MM.1S (cell line): ENCODE results near the gene TRABD2B.

Source experiments
- DNase-seq: peaks from one replicate; pipeline ENCODE4 v3.0.0-alpha.2; 2015
- H2AFZ ChIP-seq: fragments of 300-600 bp; sonication (generic); 2 replicates; pipeline ENCODE4 v1.6.0; 2016; ENCODE audit warnings: antibody characterized with exemption, low read length
- H3F3A ChIP-seq: fragments of 300-600 bp; sonication (generic); 2 replicates; pipeline ENCODE4 v1.6.1; 2016; ENCODE audit warnings: mild to moderate bottlenecking, antibody characterized with exemption, low read length, moderate library complexity, mixed read lengths; ENCODE audit not compliant: insufficient read depth
- H3K27ac ChIP-seq: fragments of 300-600 bp; sonication (generic); 2 replicates; pipeline ENCODE4 v1.5.1; 2016; ENCODE audit warnings: mild to moderate bottlenecking, low read length
- H3K27me3 ChIP-seq: fragments of 300-600 bp; sonication (generic); replicated peaks from 2 replicates; pipeline ENCODE4 v1.6.0; 2016; ENCODE audit warnings: low read length; ENCODE audit not compliant: insufficient read depth
- H3K36me3 ChIP-seq: fragments of 300-600 bp; sonication (generic); replicated peaks from 2 replicates; pipeline ENCODE4 v1.6.1; 2016; ENCODE audit warnings: mild to moderate bottlenecking, low read length, mixed read lengths; ENCODE audit not compliant: insufficient read depth
- H3K4me1 ChIP-seq: fragments of 300-600 bp; sonication (generic); 2 replicates; pipeline ENCODE4 v1.6.1; 2016; ENCODE audit warnings: low read length, mixed read lengths
- H3K4me2 ChIP-seq: fragments of 300-600 bp; sonication (generic); 2 replicates; pipeline ENCODE4 v1.6.0; 2016; ENCODE audit warnings: low read depth, low read length
- H3K4me3 ChIP-seq: fragments of 300-600 bp; sonication (generic); 2 replicates; pipeline ENCODE4 v1.5.1; 2016; ENCODE audit warnings: low read length, mixed read lengths
- H3K79me2 ChIP-seq: fragments of 300-600 bp; sonication (generic); 2 replicates; pipeline ENCODE4 v1.6.1; 2016; ENCODE audit warnings: mixed run types, low read length, mixed read lengths
- H3K9ac ChIP-seq: fragments of 300-600 bp; sonication (generic); 2 replicates; pipeline ENCODE4 v1.6.1; 2016; ENCODE audit warnings: low read length, mixed read lengths
- H3K9me2 ChIP-seq: fragments of 300-600 bp; sonication (generic); replicated peaks from 2 replicates; pipeline ENCODE4 v1.6.1; 2016; ENCODE audit warnings: mild to moderate bottlenecking, low read length, mixed read lengths; ENCODE audit not compliant: insufficient read depth
- H3K9me3 ChIP-seq: fragments of 300-600 bp; sonication (generic); replicated peaks from 2 replicates; pipeline ENCODE4 v1.6.1; 2016; ENCODE audit warnings: mild to moderate bottlenecking, low read length, mixed read lengths; ENCODE audit not compliant: insufficient read depth
- H4K20me1 ChIP-seq: fragments of 300-600 bp; sonication (generic); 2 replicates; pipeline ENCODE4 v1.6.1; 2016; ENCODE audit warnings: mild to moderate bottlenecking, low read length, moderate library complexity, mixed read lengths; ENCODE audit not compliant: insufficient read depth
- CTCF ChIP-seq: fragments of 300-600 bp; sonication (generic); IDR thresholded peaks from 2 replicates; pipeline ENCODE4 v1.5.1; 2016; ENCODE audit warnings: antibody characterized with exemption, low read length, mixed read lengths
- EZH2 ChIP-seq: fragments of 300-600 bp; sonication (generic); optimal IDR thresholded peaks from 2 replicates; pipeline ENCODE3; 2017; ENCODE audit warnings: low read depth, mild to moderate bottlenecking, antibody characterized with exemption, low read length, mixed read lengths
- EZH2phosphoT487 ChIP-seq: fragments of 300-600 bp; sonication (generic); IDR thresholded peaks from 2 replicates; pipeline ENCODE4 v1.6.1; 2018; ENCODE audit warnings: antibody characterized with exemption, low read length

TRABD2B gene

GRCh38 chr1:47887060-47887459, 110.1 kb downstream of the TRABD2B start:
- no peak for DNase-seq
- H2AFZ ChIP-seq, result no peak overlapping the region
- H3F3A ChIP-seq, result no peaks in the 10 kb centered on the region
- H3K4me3 ChIP-seq, result no peak overlapping the region
- no peaks in the 10 kb centered on the region for H3K9me2 ChIP-seq
- H3K9me3 ChIP-seq, result no peaks in the 10 kb centered on the region
- H3K36me3 ChIP-seq, result no peaks in the 10 kb centered on the region
- H3K4me2 ChIP-seq, result no peak overlapping the region
- H3K9ac ChIP-seq, result no peak overlapping the region
- H4K20me1 ChIP-seq, result no peaks in the 10 kb centered on the region
- TF ChIP-seq EZH2phosphoT487 (no peak), EZH2 (no peak), CTCF (no peak)
- no peaks in the 10 kb centered on the region for H3K4me1 ChIP-seq
- no peaks in the 10 kb centered on the region for H3K79me2 ChIP-seq
- no peaks in the 10 kb centered on the region for H3K27me3 ChIP-seq
- H3K27ac ChIP-seq, result no peak overlapping the region

GRCh38 chr1:47886141-47886540, 111.0 kb downstream of the TRABD2B start:
- no peak overlapping the region for H3K9ac ChIP-seq
- H3K9me3 ChIP-seq, result no peaks in the 10 kb centered on the region
- H3K9me2 ChIP-seq, result no peaks in the 10 kb centered on the region
- no peak overlapping the region for H3K4me2 ChIP-seq
- no peak overlapping the region for H3K27ac ChIP-seq
- no peak overlapping the region for H3K4me3 ChIP-seq
- H3K27me3 ChIP-seq, result no peaks in the 10 kb centered on the region
- no peaks in the 10 kb centered on the region for H4K20me1 ChIP-seq
- TF ChIP-seq EZH2, result no peak
- TF ChIP-seq CTCF, result no peak
- TF ChIP-seq EZH2phosphoT487, result no peak
- no peaks in the 10 kb centered on the region for H3K36me3 ChIP-seq
- H3K4me1 ChIP-seq, result no peaks in the 10 kb centered on the region
- H2AFZ ChIP-seq, result no peak overlapping the region
- H3F3A ChIP-seq, result no peaks in the 10 kb centered on the region
- H3K79me2 ChIP-seq, result no peaks in the 10 kb centered on the region
- DNase-seq, result no peak

- Histone ChIP-seq H3K79me2 (no peaks in the 10 kb centered on the region), H3K4me3 (no peak overlapping the region), H3K9me3 (no peaks in the 10 kb centered on the region), H3K27me3 (no peaks in the 10 kb centered on the region), H3K9ac (no peak overlapping the region), H4K20me1 (no peaks in the 10 kb centered on the region), H3K4me1 (no peaks in the 10 kb centered on the region), H2AFZ (no peak overlapping the region), H3K9me2 (no peaks in the 10 kb centered on the region), H3K27ac (no peak overlapping the region), H3K4me2 (no peak overlapping the region), H3K36me3 (no peaks in the 10 kb centered on the region), H3F3A (no peaks in the 10 kb centered on the region)
- TF ChIP-seq CTCF, result no peak
- TF ChIP-seq EZH2, result no peak
- TF ChIP-seq EZH2phosphoT487, result no peak
- no peak for DNase-seq
Observed at GRCh38 chr1:47885062-47885830, 111.9 kb downstream of the TRABD2B start.
